ENCODE data around the gene DAPK1.

DAPK1 gene

GRCh38 chr9:87567983-87568382, 70.3 kb downstream of the DAPK1 start:
- FAIRE-seq (no peak), DNase-seq (ENCODE audit: insufficient read length, low spot score) (no peak)
- TF ChIP-seq PAX5 (IDR thresholded peaks at IDR 0.05; ENCODE audit: insufficient read depth, low read length, severe bottlenecking) = no peak
- TF ChIP-seq POU2F2 (IDR thresholded peaks at IDR 0.05; ENCODE audit: low read depth, low read length) = no peak
- no peak for TF ChIP-seq POLR2A (IDR thresholded peaks at IDR 0.05; ENCODE audit: low read depth, low read length)
- TF ChIP-seq SPI1 (IDR thresholded peaks at IDR 0.05; ENCODE audit: low read depth, low read length) = no peak
- TF ChIP-seq TAF1 (IDR thresholded peaks at IDR 0.05; ENCODE audit: low read depth, low read length) = no peak
- no peak for TF ChIP-seq POLR2AphosphoS5 (IDR thresholded peaks at IDR 0.05; ENCODE audit: low read depth, low read length)

- no peak for FAIRE-seq
- TF ChIP-seq POLR2A (IDR thresholded peaks at IDR 0.05; ENCODE audit: low read depth, low read length) = no peak
- TF ChIP-seq POLR2AphosphoS5 (IDR thresholded peaks at IDR 0.05; ENCODE audit: low read depth, low read length) = no peak
- no peak for TF ChIP-seq TAF1 (IDR thresholded peaks at IDR 0.05; ENCODE audit: low read depth, low read length)
- TF ChIP-seq PAX5 (IDR thresholded peaks at IDR 0.05; ENCODE audit: insufficient read depth, low read length, severe bottlenecking) = no peak
- TF ChIP-seq SPI1 (IDR thresholded peaks at IDR 0.05; ENCODE audit: low read depth, low read length) = no peak
- no peak for TF ChIP-seq POU2F2 (IDR thresholded peaks at IDR 0.05; ENCODE audit: low read depth, low read length)
- DNase-seq (ENCODE audit: insufficient read length, low spot score) = no peak
These were observed 70.7 kb downstream of the DAPK1 start for GRCh38 chr9:87568401-87568800.

- FAIRE-seq = no peak
- DNase-seq (ENCODE audit: insufficient read length, low spot score) = no peak
- no peak for TF ChIP-seq TAF1 (IDR thresholded peaks at IDR 0.05; ENCODE audit: low read depth, low read length)
- TF ChIP-seq SPI1 (IDR thresholded peaks at IDR 0.05; ENCODE audit: low read depth, low read length) = no peak
- TF ChIP-seq PAX5 (IDR thresholded peaks at IDR 0.05; ENCODE audit: insufficient read depth, low read length, severe bottlenecking) = no peak
- no peak for TF ChIP-seq POLR2AphosphoS5 (IDR thresholded peaks at IDR 0.05; ENCODE audit: low read depth, low read length)
- no peak for TF ChIP-seq POLR2A (IDR thresholded peaks at IDR 0.05; ENCODE audit: low read depth, low read length)
- no peak for TF ChIP-seq POU2F2 (IDR thresholded peaks at IDR 0.05; ENCODE audit: low read depth, low read length)
These were observed 71.4 kb downstream of the DAPK1 start for GRCh38 chr9:87569008-87569509.

GRCh38 chr9:87569518-87569917, 71.9 kb downstream of the DAPK1 start:
- DNase-seq (ENCODE audit: insufficient read length, low spot score) = no peak
- no peak for FAIRE-seq
- TF ChIP-seq TAF1 (IDR thresholded peaks at IDR 0.05; ENCODE audit: low read depth, low read length) = no peak
- TF ChIP-seq POLR2AphosphoS5 (IDR thresholded peaks at IDR 0.05; ENCODE audit: low read depth, low read length) = no peak
- no peak for TF ChIP-seq POLR2A (IDR thresholded peaks at IDR 0.05; ENCODE audit: low read depth, low read length)
- TF ChIP-seq PAX5 (IDR thresholded peaks at IDR 0.05; ENCODE audit: insufficient read depth, low read length, severe bottlenecking) = no peak
- TF ChIP-seq SPI1 (IDR thresholded peaks at IDR 0.05; ENCODE audit: low read depth, low read length) = no peak

- TF ChIP-seq POLR2A (IDR thresholded peaks at IDR 0.05; ENCODE audit: low read depth, low read length) (no peak), PAX5 (IDR thresholded peaks at IDR 0.05; ENCODE audit: insufficient read depth, low read length, severe bottlenecking) (no peak), SPI1 (IDR thresholded peaks at IDR 0.05; ENCODE audit: low read depth, low read length) (no peak), POU2F2 (IDR thresholded peaks at IDR 0.05; ENCODE audit: low read depth, low read length) (no peak), TAF1 (IDR thresholded peaks at IDR 0.05; ENCODE audit: low read depth, low read length) (no peak), POLR2AphosphoS5 (IDR thresholded peaks at IDR 0.05; ENCODE audit: low read depth, low read length) (no peak)
- no peak for DNase-seq (ENCODE audit: insufficient read length, low spot score)
- FAIRE-seq = no peak
These were observed 72.6 kb downstream of the DAPK1 start for GRCh38 chr9:87570000-87570908.

- DNase-seq (ENCODE audit: insufficient read length, low spot score) (no peak), FAIRE-seq (no peak)
- TF ChIP-seq POLR2AphosphoS5 (IDR thresholded peaks at IDR 0.05; ENCODE audit: low read depth, low read length) = no peak
- TF ChIP-seq SPI1 (IDR thresholded peaks at IDR 0.05; ENCODE audit: low read depth, low read length) = no peak
- no peak for TF ChIP-seq POU2F2 (IDR thresholded peaks at IDR 0.05; ENCODE audit: low read depth, low read length)
- TF ChIP-seq TAF1 (IDR thresholded peaks at IDR 0.05; ENCODE audit: low read depth, low read length) = no peak
- no peak for TF ChIP-seq POLR2A (IDR thresholded peaks at IDR 0.05; ENCODE audit: low read depth, low read length)
- TF ChIP-seq PAX5 (IDR thresholded peaks at IDR 0.05; ENCODE audit: insufficient read depth, low read length, severe bottlenecking) = no peak
These were observed 75.1 kb downstream of the DAPK1 start for GRCh38 chr9:87572719-87573118.

- TF ChIP-seq TAF1 (IDR thresholded peaks at IDR 0.05; ENCODE audit: low read depth, low read length) = no peak
- no peak for TF ChIP-seq POLR2A (IDR thresholded peaks at IDR 0.05; ENCODE audit: low read depth, low read length)
- TF ChIP-seq SPI1 (IDR thresholded peaks at IDR 0.05; ENCODE audit: low read depth, low read length) = no peak
- no peak for TF ChIP-seq POLR2AphosphoS5 (IDR thresholded peaks at IDR 0.05; ENCODE audit: low read depth, low read length)
- TF ChIP-seq PAX5 (IDR thresholded peaks at IDR 0.05; ENCODE audit: insufficient read depth, low read length, severe bottlenecking) = no peak
- TF ChIP-seq POU2F2 (IDR thresholded peaks at IDR 0.05; ENCODE audit: low read depth, low read length) = no peak
- FAIRE-seq (no peak), DNase-seq (ENCODE audit: insufficient read length, low spot score) (no peak)
These were observed 76.2 kb downstream of the DAPK1 start for GRCh38 chr9:87573841-87574342.

- TF ChIP-seq POLR2A (IDR thresholded peaks at IDR 0.05; ENCODE audit: low read depth, low read length) (no peak), POU2F2 (IDR thresholded peaks at IDR 0.05; ENCODE audit: low read depth, low read length) (no peak), POLR2AphosphoS5 (IDR thresholded peaks at IDR 0.05; ENCODE audit: low read depth, low read length) (no peak), SPI1 (IDR thresholded peaks at IDR 0.05; ENCODE audit: low read depth, low read length) (no peak), TAF1 (IDR thresholded peaks at IDR 0.05; ENCODE audit: low read depth, low read length) (no peak), PAX5 (IDR thresholded peaks at IDR 0.05; ENCODE audit: insufficient read depth, low read length, severe bottlenecking) (no peak)
- DNase-seq (ENCODE audit: insufficient read length, low spot score) (no peak), FAIRE-seq (no peak)
These were observed 80.1 kb downstream of the DAPK1 start for GRCh38 chr9:87577746-87578145.

GRCh38 chr9:87578625-87579024, 81.0 kb downstream of the DAPK1 start:
- FAIRE-seq (no peak), DNase-seq (ENCODE audit: insufficient read length, low spot score) (no peak)
- no peak for TF ChIP-seq PAX5 (IDR thresholded peaks at IDR 0.05; ENCODE audit: insufficient read depth, low read length, severe bottlenecking)
- TF ChIP-seq TAF1 (IDR thresholded peaks at IDR 0.05; ENCODE audit: low read depth, low read length) = no peak
- TF ChIP-seq POU2F2 (IDR thresholded peaks at IDR 0.05; ENCODE audit: low read depth, low read length) = no peak
- TF ChIP-seq SPI1 (IDR thresholded peaks at IDR 0.05; ENCODE audit: low read depth, low read length) = no peak
- TF ChIP-seq POLR2AphosphoS5 (IDR thresholded peaks at IDR 0.05; ENCODE audit: low read depth, low read length) = no peak
- TF ChIP-seq POLR2A (IDR thresholded peaks at IDR 0.05; ENCODE audit: low read depth, low read length) = no peak

All from GM12891 (cell line).